Measurements from ENCODE around the gene HMGB3.
"Not testable (repeated sequence)": the region's sequence is repeated elsewhere in the genome, so short reads cannot be mapped to it uniquely, and the experiment has no call there.

HMGB3 gene

DNA sequence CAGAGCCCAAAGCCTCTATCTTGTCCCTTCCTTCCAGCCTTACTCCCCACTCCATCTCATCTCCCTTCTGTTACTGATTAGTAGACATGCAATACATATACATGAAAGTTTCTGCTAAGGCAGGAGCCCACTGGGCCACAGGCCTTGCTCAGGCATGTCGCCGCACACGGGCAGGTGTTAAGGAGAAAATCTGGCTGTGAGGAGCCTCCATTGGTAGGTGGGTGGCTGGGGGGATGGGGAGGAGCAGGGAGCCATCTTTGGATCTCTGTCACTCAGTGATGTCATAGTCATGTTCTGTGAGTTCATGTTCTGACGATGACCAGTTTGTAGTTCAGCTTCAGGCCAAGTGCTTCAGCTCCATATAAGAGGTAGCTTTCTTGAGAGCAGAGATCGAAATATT lies 2.9 kb upstream of the HMGB3 start:
- DNase-seq: no peak

DNA sequence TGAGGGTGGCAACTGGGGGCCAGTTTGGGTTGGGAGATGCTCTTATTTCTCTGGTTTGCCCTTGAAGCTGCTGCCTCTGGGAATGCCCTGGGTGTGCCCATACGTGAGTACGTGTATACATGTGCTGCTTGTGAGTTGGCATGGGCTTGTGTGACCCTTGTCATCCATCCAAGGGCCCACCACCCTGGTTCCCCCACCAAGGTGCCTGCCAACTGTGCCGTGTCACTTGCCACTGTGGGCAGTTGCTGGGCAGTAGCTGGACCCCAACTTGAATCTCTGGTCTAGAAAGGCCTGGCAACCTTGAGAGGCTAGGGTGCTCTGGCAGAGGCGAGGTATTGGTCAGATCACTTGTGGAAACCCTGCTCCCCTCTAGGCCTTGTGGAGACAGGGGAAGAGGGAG lies 2.4 kb upstream of the HMGB3 start:
- no peak for DNase-seq

DNA sequence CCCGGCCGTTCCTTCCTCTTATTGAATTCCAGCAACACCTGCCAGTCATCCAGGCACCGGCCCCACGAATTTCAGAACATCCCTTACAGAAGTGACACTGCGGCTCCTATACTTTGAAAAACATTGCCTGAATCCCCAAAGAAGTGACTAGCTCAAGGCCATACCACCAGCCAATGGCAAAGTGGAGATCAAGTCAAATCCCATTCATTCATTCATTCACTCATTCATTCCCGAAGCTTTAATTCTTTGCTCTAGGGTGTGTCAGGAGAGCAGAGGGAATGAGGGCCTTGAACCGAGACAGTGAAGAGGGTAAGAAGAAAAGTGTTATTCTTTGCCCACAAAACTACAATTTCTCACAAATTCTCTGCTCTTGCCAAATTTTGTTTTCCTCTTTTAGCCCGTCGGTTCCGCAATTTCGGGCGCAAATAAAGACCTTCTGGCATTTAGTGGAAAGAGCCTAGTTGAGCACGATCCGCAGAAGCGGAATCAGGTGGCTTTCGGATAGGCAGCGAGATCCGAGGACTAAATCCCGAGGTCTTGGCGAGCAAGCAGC lies 824 bp upstream of the HMGB3 start:
- DNase-seq: no peak

DNA sequence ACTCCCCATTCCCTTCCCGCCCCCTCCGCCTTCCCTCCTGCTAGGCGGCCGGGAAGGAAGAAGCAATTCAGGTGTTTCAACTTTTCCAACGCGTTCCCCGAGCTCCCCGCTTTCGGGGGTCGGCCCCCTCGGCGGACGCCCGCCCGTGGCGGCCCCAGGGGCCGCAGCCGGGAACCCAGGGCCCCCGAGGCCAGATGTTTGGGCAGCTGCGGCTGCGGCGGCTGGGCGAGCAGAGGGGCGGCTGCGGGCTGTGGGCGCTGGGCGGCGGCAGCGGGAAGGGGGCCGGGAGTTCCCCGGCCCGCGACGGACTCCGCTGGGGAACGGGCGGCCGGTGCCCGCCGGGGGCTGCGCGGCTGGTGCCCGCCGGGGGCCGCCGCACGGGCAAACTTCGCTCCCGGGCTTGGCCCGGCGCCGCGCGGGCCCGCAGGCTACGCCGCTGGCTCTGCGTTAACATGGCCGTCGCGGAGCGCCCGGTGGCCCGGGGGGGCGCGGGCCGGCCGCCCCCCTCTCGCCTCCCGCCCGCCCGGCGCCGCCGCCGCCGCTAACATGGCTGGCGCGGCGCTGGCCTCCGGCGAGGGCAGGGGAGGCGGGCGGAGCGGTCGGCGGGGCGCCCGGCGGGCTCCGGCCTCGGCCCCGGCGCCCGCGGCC lies 510 bp downstream of the HMGB3 start:
- no peak for DNase-seq

DNA sequence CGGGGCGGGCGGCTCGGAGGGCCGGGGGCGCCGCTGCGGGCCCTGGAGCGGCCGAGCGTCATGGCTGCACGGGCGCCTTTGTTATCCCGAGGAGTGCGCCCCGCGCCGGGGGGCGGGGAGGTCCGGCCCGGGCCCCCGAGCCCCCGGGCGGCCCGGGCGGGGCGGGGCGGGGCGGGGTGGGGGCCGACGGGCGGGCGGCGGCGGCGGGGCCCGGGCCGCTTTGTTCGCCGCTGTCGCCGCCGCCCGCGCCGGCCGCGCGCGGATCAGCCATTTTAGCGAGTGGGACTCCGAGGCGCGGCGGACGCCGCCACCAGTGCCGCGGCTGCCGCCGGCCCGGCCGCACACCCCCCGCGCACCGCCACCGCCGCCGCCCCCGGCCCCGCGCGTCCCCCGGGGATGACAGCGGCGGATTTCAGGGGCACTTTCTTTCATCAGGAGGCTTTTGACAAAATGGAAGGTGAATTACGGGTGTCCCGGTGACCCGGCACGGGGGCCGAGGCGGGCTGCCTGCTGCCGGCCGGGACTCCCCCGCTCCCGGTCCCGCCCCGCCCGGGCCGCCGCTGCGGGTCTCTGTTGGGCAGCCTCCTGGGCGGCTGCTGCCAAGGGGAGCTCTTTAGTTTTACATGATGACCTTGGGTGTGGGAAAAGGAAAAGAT lies 1.2 kb downstream of the HMGB3 start:
- DNase-seq: no peak

DNA sequence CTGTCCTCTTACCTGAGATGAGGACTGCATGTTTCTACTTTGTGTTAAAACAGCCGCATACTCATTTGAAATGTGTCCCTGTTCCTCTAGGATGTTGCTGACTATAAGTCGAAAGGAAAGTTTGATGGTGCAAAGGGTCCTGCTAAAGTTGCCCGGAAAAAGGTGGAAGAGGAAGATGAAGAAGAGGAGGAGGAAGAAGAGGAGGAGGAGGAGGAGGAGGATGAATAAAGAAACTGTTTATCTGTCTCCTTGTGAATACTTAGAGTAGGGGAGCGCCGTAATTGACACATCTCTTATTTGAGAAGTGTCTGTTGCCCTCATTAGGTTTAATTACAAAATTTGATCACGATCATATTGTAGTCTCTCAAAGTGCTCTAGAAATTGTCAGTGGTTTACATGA lies 4.6 kb downstream of the HMGB3 start:
- not testable (repeated sequence) for DNase-seq

DNA sequence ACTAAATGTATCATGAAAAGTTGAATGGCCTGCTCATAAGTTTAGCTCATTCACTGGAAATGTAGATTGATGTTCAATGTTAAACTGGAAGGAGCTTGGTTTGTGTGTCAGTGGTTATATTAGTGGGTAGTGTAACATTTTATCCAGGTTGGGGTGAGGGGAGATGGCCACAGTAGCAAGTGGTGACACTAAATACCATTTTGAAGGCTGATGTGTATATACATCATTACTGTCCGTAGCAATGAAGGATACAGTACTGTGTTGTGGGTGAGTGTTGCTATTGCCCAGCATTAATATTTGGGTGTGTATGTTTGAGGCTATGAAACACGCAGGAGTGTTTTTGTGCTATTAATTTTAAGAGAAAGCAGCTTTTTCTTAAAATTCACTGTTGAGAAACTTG lies 6.3 kb downstream of the HMGB3 start:
- no peak for DNase-seq

DNA sequence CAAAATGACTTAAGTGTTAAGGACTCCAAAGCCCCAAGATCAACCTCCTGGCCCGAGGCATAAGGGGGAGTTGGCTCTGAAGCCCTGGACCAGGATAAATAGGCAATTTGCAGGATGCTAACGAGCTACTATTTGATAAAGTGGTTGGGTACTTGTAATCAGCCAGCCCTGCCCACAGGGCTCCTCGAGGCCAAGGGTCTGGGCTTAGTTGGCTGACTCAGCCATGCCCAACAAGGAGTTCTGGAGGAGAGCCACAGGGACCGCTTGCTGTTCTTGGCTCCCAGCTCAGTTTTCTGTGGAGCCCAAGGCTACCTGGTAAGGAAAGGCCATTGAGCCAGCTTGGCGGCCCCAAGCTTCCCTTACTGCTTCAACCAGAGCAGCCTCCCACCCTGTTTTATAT lies 7.8 kb downstream of the HMGB3 start:
- no peak for DNase-seq

DNA sequence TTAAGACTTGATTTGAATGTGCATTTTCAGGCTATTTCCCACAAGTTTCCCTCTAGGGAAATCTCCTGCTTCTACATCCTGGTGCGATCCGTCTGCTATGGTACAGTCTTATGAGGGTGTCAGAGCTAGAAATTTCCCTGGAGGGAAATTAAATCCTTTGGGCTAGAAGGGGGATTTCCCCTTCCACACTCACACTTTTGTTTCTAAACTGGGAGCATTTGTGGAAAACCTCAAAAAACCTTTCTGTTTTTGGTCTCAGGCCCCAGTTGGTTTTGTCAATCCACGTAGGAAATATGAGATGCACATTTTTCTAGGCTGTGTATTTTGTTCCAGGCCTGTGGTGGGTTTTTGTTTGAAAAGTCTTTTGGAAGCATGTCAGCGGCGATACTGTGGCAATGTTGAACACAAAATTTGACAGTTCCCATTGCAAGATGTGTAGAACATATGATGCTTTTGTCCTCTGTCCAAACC lies 17.8 kb downstream of the HMGB3 start:
- DNase-seq: no peak

DNA sequence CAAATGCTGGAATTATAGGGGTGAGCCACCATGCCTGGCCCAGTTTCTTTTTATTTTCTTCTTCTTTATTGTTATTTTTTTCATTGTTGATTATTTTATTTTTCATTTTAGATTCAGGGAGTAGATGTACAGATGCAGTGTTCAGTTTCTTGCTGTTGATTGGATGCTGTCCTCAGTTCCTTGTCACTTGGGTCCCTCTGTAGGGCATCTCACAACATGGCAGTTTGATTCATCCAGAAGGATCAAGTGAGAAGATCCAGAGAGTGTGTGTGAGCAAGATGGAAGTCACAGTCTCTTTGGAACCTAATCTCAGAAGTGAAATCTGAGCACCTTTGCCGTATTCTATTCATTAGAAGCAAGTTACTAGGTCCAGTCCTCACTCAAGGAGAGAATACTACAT lies 20.9 kb downstream of the HMGB3 start:
- peak in 1 of 2 experiments; percentile 7 for DNase-seq

DNA sequence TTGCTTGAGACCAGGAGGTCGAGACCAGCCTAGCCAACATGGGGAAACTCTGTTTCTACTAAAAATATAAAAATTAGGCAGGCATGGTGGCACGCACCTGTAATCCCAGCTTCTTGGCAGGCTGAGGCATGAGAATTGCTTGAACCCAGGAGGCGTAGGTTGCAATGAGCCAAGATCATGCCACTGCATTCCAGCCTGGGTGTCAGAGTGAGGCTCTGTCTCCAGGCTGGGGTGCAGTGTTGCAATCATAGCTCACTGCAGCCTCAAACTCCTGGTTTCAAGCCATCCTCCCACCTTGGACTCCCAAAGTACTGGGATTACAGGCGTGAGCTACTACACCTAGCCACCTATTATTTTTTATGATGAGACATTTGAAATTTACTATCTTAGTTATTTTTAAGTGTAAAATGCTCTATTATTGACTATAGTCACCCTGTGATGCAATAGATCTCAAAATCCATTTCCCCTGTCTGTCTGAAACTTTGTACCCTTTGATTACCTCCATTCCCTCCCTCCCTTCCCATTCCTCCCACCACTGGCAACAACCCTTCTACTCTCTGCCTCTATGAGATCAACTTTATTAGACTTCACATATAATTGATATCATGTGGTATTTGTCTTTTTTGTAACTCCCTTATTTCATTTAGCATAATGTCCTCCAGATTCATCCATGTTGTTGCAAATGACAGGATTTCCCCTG lies 23.4 kb downstream of the HMGB3 start:
- DNase-seq: no peak

DNA sequence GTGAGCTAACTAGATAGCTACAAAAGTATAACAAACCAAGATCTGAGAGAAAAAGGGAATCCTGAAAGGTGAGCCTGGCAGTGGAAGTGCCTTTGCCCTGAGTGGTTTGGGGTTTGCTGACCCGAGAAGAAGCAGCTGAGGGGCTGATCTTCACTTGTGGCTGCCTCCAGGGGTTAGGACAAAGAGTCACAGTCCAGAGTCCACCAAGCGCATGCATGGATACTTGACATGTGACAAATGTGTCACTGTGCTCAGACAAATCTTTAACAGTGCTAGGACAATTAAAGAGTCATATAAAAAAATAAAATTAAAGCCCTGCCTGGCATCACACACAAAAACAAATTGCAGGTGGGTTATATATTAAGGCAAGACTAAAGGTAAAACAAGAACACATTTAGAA lies 26.4 kb downstream of the HMGB3 start:
- no peak for DNase-seq

DNA sequence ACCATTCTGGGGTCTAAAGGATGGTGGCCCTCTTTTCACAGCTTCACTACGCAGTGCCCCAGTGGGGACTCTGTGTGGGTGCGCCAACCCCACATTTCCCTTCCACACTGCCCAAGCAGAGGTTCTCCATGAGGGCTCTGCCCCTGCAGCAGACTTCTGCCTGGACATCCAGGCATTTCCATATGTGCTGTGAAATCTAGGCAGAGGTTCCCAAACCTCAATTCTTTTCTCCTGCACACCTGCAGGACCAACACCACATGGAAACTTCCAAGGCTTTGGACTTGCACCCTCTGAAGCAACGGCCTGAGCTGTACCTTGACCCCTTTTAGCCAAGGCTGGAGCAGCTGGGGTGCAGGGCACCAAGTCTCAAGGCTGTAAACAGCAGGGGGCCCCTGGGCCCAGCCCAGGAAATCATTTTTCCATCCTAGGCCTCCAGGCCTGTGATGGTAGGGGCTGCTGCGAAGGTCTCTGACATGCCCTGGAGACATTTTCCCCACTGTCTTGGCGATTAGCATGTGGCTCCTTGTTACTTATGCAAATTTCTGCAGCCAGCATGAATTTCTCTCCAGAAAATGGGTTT lies 30.1 kb downstream of the HMGB3 start:
- DNase-seq: no peak

DNA sequence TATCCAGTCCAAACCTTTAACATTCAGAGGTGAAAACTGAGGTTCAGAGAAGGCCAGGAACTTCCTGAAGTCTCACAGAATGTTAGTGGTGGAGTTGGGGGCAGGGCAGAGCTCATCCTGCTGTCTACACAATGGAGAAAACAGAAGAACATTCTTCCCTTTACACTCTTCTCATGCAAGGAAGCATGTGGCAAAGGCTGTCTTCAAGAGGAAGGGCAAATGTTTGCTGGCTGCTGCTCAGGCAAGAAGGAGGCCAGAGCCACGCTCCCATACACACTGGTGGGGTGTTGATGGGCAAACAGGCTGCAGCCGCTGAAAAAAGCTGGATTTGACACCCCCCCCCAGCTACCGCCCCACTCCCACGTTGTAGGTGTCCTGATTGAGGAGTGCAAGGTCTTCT lies 32.5 kb downstream of the HMGB3 start:
- no peak for DNase-seq

DNA sequence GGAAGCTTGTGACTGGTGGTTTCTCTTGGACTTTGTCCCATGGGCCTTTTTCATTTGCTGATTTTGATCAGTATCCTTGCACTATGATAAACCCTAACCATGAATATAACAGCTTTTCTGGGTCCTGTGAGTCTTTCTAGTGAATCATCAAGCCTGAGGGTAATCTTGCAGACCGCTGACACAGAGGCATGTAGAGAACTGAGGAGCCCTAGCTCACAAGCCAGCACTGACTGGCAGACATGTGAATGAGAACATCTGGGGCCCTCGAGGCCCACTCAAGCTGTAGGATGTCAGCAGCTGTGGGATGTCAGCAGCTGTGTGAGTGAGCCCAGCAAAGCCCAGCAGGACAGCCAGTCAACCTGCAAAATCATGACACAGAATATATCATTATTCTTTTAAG lies 36.7 kb downstream of the HMGB3 start:
- DNase-seq: no peak

DNA sequence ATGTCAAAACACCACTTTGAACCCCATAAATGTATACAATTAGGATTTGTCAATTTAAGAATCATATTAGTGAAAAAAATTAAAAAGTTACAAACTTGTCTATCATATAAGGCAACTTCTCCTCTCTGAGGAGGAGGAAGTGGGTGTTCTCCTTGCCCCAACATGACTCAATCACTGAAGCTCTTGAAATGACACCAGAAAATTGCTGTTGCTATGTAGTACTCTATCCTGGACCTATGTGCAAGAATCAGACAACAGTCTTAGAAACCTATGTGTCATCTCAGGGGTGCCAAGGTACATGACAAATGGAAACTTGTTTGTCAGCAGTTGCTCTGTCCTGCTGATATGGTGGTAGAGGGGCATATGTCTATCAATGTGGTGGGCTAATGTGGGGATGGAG lies 47.7 kb downstream of the HMGB3 start:
- DNase-seq: no peak

DNA sequence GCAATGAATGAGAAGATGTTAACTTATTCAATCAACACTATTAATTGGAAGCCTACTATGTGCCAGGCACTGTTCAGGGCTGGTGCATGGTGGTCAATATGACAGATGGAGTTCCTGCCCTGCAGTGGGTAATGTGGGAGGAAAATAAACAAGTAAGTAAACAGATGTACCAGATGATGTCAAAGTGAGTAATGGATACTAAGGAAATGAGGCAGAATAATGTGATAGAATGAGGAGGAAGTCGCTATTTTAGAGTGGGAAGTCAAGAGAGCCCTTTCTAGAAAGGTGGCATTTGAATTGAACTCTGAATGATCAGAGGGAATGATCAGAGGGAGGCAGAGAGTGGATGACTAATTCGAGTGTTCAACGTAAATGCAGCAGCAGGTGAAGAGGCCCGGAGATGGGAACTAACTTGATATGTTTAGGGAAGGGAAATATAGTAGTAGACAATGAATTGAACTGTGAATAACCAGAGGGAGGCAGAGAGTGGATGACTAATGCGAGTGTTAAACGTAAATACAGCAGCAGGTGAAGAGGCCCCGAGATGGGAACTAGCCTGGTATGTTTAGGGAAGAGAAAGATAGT lies 48.3 kb downstream of the HMGB3 start:
- no peak for DNase-seq

DNA sequence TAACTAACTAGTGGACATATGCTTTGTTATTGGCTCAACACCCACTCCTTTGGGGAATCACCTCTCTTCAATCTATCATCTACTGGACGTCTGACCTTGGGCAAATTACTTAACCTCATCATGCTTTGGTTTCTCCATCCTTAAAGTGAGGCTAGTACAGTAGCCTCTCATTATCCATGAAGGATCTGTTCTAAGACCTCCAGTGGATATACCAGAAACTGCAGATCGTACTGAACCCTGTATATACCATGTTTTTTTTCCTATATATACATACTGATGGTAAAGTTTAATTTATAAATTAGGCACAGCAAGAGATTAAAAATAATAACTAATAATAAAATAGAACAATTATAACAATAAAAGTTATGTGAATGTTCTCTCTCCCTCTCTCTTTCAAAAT lies 56.2 kb downstream of the HMGB3 start:
- DNase-seq: no peak

Data from AML-193 (cell line).